Measurements from ENCODE around the gene CAPN12. TPM values are rescaled to one million over a fixed set of nuclear protein-coding genes. Genes with fewer than 3 reads are reported as not detected.
A peak's percentile ranks its signal among the peaks of the same experiment; 100 is the strongest.

CAPN12 gene
- total and polyA plus RNA-seq, 2 of the 4 experiments (the other 2 are of a cell fraction), result 0.18 to 0.97 TPM

DNA sequence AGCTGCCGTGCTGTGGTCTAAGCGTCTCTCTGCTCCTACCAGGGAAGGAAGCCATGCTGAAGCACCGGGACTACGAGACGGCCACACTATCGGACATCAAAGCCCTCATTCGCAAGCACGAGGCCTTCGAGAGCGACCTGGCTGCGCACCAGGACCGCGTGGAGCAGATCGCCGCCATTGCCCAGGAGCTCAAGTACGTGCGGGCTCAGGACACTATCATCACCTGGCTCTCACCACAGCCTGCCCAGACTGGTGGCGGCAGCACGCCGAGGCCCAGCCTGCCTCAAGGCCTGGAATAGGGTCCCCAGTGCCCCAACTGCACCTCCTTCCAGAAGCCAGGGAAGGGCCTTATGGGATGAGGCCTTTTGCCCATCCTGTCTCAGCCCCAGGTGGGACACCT lies 22.8 kb downstream of the CAPN12 start:
- H3K9me1 ChIP-seq (ENCODE audit: insufficient read depth, low read length), result peaks cover 9% of the 10 kb centered on the region; the same call in 1 of the 2 replicates
- H3K36me3 ChIP-seq (ENCODE audit: control insufficient read depth, insufficient read depth, low read length), result peaks cover 95% of the 10 kb centered on the region
- H2AK9ac ChIP-seq (replicated peaks; ENCODE audit: low read depth, low read length, poor library complexity), result peak overlapping the region; percentile 50
- no peak overlapping the region for H3K14ac ChIP-seq (replicated peaks; ENCODE audit: low read depth, low read length)
- DNase-seq (no peak), ATAC-seq (ENCODE audit: low read depth) (no peak)
- H2BK20ac ChIP-seq (ENCODE audit: low read depth, low read length), result no peak overlapping the region
- peaks cover 7% of the 10 kb centered on the region; the same call in 1 of the 2 replicates for H3K4me1 ChIP-seq (ENCODE audit: control insufficient read depth, insufficient read depth, low read length)
- no peak overlapping the region for H2AK5ac ChIP-seq (ENCODE audit: low read depth, low read length)
- H3K18ac ChIP-seq (ENCODE audit: low read depth, low read length), result no peak overlapping the region
- WGBS, 2 experiments (ENCODE audit: extremely low coverage in 2 of 2, insufficient read length in 1 of 2), result 94% methylated on average over 15 of the region's 20 CpGs; no CpG with 5 or more reads in 1 of the 2 experiments
- POLR2A ChIA-PET (ENCODE audit: unreplicated experiment), result no interaction called here
- H3K27me3 ChIP-seq (ENCODE audit: control insufficient read depth, insufficient read depth, low read length), result no peaks in the 10 kb centered on the region
- H3K4me2 ChIP-seq (ENCODE audit: low read depth, low read length), result no peak overlapping the region
- H3K9me3 ChIP-seq (ENCODE audit: control insufficient read depth, insufficient read depth, low read length), result no peaks in the 10 kb centered on the region
- peaks cover 41 to 81% of the 10 kb centered on the region in 2 experiments for H3K79me1 ChIP-seq (ENCODE audit: low read depth in 1 of 2, low read length in 2 of 2)
- no peak overlapping the region for H2BK120ac ChIP-seq (ENCODE audit: low read depth, low read length)
- dilution Hi-C loops (cut with HindIII; ENCODE audit: low sequenced_read_pairs, unreplicated experiment), result no loop called here
- no peak overlapping the region for H3K4ac ChIP-seq (ENCODE audit: low read depth, low read length)
- no peak overlapping the region for H4K8ac ChIP-seq (ENCODE audit: low read depth in 2 of 2, low read length in 2 of 2)
- CTCF ChIA-PET, result no interaction called here
- no TSS peak for BruUV-seq (replicated peaks)
- H2AFZ ChIP-seq (replicated peaks; ENCODE audit: low read length, poor library complexity), result peak overlapping the region; percentile 32
- no peak overlapping the region for H4K91ac ChIP-seq (ENCODE audit: insufficient read depth, low read depth, low read length)
- in situ Hi-C loops (cut with MboI; ENCODE audit: low sequenced_read_pairs), result no loop called here
- no peak overlapping the region for H3K27ac ChIP-seq (ENCODE audit: insufficient read depth, low read length)
- no peak overlapping the region for H4K5ac ChIP-seq (ENCODE audit: low read depth, low read length)
- no peak overlapping the region for H3K56ac ChIP-seq (ENCODE audit: extremely low read depth, insufficient read depth, low read length)
- H2BK5ac ChIP-seq (ENCODE audit: low read depth, low read length, poor library complexity, severe bottlenecking), result peak overlapping the region; percentile 37
- no peak overlapping the region for H2BK15ac ChIP-seq (ENCODE audit: low read depth, low read length)
- H3K9ac ChIP-seq (ENCODE audit: low read depth, low read length), result no peak overlapping the region
- no peak overlapping the region for H3K23ac ChIP-seq (ENCODE audit: low read depth, low read length)
- peaks cover 39% of the 10 kb centered on the region for H4K20me1 ChIP-seq (ENCODE audit: insufficient read depth, low read length)
- no peak overlapping the region for H3K4me3 ChIP-seq (ENCODE audit: insufficient read depth, low read depth, low read length)
- intact Hi-C loops (cut with micrococcal nuclease), result no loop called here
- TF ChIP-seq SMC3 (IDR thresholded peaks at IDR 0.05; ENCODE audit: low read depth, low read length) (no peak), ELK1 (IDR thresholded peaks at IDR 0.05; ENCODE audit: borderline replicate concordance, low read depth, low read length) (no peak), MAZ (IDR thresholded peaks at IDR 0.05; ENCODE audit: borderline replicate concordance, low read depth, low read length) (no peak), BHLHE40 (IDR thresholded peaks at IDR 0.05; ENCODE audit: low read depth, low read length) (no peak), MAFK (IDR thresholded peaks at IDR 0.05; ENCODE audit: low read depth, low read length) (no peak), RFX5 (IDR thresholded peaks at IDR 0.05; ENCODE audit: low read depth, low read length) (no peak), CHD1 (IDR thresholded peaks at IDR 0.05; ENCODE audit: low read depth, low read length) (no peak), NFE2L2 (IDR thresholded peaks at IDR 0.05; ENCODE audit: low read depth, low read length) (no peak), MXI1 (IDR thresholded peaks at IDR 0.05; ENCODE audit: borderline replicate concordance, low read depth, low read length) (no peak), RAD21 (IDR thresholded peaks at IDR 0.05; ENCODE audit: low read length) (no peak)
- TF ChIP-seq, protein P1, sequence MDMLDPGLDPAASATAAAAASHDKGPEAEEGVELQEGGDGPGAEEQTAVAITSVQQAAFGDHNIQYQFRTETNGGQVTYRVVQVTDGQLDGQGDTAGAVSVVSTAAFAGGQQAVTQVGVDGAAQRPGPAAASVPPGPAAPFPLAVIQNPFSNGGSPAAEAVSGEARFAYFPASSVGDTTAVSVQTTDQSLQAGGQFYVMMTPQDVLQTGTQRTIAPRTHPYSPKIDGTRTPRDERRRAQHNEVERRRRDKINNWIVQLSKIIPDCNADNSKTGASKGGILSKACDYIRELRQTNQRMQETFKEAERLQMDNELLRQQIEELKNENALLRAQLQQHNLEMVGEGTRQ (IDR thresholded peaks at IDR 0.05; ENCODE audit: low read depth, low read length), result no peak

Data from IMR-90 (cell line).